WTC11 (cell line): ENCODE results near the gene PCDHA9.

Experiments used
- CTCF ChIP-seq: fragments of 200-600 bp; IDR thresholded peaks from 2 replicates; pipeline ENCODE4 v1.8.0; 2022; ENCODE audit warnings: antibody characterized with exemption
- FOXK1 ChIP-seq: sonication (generic); formaldehyde crosslinking; IDR thresholded peaks from 2 replicates; pipeline ENCODE4 v1.8.0; 2022; ENCODE audit warnings: mild to moderate bottlenecking, moderate library complexity, missing genetic modification reagents
- MAX ChIP-seq: sonication (generic); formaldehyde crosslinking; IDR thresholded peaks from 2 replicates; pipeline ENCODE4 v1.8.0; 2022; ENCODE audit warnings: mild to moderate bottlenecking, missing genetic modification reagents
- NFE2L1 ChIP-seq: sonication (generic); formaldehyde crosslinking; IDR thresholded peaks from 2 replicates; pipeline ENCODE4 v1.8.1; 2023; ENCODE audit warnings: missing genetic modification reagents
- NR3C1 ChIP-seq: sonication (generic); formaldehyde crosslinking; conservative IDR thresholded peaks from 2 replicates; pipeline ENCODE4 v1.8.1; 2023; ENCODE audit warnings: low read depth, mild to moderate bottlenecking, missing genetic modification reagents
- PRDM15 ChIP-seq: sonication (generic); formaldehyde crosslinking; IDR thresholded peaks from 2 replicates; pipeline ENCODE4 v1.8.0; 2022; ENCODE audit warnings: missing genetic modification reagents
- PREB ChIP-seq: sonication (generic); formaldehyde crosslinking; IDR thresholded peaks from 2 replicates; pipeline ENCODE4 v1.8.1; 2022; ENCODE audit warnings: mild to moderate bottlenecking, missing genetic modification reagents, moderate library complexity, borderline replicate concordance
- ZMAT4 ChIP-seq: fragments of 250-450 bp; sonication (Bioruptor Pico); IDR thresholded peaks from 2 replicates; pipeline ENCODE4 v1.9.0; 2021; ENCODE audit warnings: mild to moderate bottlenecking
- ZNF138 ChIP-seq: sonication (generic); formaldehyde crosslinking; conservative IDR thresholded peaks from 2 replicates; pipeline ENCODE4 v1.8.1; 2022; ENCODE audit warnings: mild to moderate bottlenecking, moderate library complexity, missing genetic modification reagents
- ZNF512 ChIP-seq: sonication (generic); formaldehyde crosslinking; IDR thresholded peaks from 2 replicates; pipeline ENCODE4 v1.8.1; 2022; ENCODE audit warnings: missing genetic modification reagents, borderline replicate concordance

- TF ChIP-seq MAX (CRISPR knock-in tag) (no peak), NFE2L1 (no peak), NR3C1 (CRISPR knock-in tag) (no peak), CTCF (peak; percentile 28; the same call in 1 of the 2 replicates), ZNF138 (no peak), PREB (no peak), FOXK1 (CRISPR knock-in tag) (no peak), ZNF512 (no peak), PRDM15 (CRISPR knock-in tag) (no peak), ZMAT4 (CRISPR knock-in tag) (no peak)
Observed at GRCh38 chr5:140801494-140801841, 46.7 kb upstream of the PCDHA9 start.
